Measurements from ENCODE around the gene FARP1. TPM values are rescaled to one million over a fixed set of nuclear protein-coding genes. Genes with fewer than 3 reads are reported as not detected.

The FARP1 gene
- total RNA-seq, 4 donors from 2014 or later, result 21.2 to 56.5 (median 35.1) TPM

DNA sequence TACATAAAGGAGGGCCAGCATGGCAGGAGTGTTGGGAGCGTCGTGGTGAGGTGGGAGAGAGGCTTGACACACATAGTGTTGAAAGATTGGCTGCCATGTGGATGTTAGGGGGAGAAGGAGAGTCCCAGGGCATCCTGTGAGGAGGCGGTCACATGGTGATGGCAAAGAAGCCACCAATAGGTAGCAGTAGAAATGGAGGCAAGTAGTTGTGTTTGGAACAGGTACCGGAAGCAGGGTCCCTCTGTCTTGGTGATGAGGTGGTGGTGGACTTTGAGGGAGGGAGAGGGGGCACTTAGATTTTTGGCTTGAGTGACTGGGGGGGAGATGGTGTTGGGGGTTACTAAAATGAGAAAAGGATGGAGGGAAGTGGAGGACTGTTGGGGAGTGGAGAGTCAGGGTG, 227.4 kb downstream of the FARP1 start:
- no peak overlapping the region for H3K4me3 ChIP-seq
- DNase-seq (ENCODE audit: extremely low spot score), result peak; percentile 53
- peaks cover 0 to 12% (median 2%) of the 10 kb centered on the region in 4 donors for H3K36me3 ChIP-seq
- no peak overlapping the region for H3K27ac ChIP-seq (replicated peaks in 1 of 4)
- TF ChIP-seq POLR2A (IDR thresholded peaks at IDR 0.05; ENCODE audit: low read depth) (no peak), EP300 (IDR thresholded peaks at IDR 0.05) (no peak), POLR2AphosphoS5 (IDR thresholded peaks at IDR 0.05) (no peak)
- TF ChIP-seq, protein P1, sequence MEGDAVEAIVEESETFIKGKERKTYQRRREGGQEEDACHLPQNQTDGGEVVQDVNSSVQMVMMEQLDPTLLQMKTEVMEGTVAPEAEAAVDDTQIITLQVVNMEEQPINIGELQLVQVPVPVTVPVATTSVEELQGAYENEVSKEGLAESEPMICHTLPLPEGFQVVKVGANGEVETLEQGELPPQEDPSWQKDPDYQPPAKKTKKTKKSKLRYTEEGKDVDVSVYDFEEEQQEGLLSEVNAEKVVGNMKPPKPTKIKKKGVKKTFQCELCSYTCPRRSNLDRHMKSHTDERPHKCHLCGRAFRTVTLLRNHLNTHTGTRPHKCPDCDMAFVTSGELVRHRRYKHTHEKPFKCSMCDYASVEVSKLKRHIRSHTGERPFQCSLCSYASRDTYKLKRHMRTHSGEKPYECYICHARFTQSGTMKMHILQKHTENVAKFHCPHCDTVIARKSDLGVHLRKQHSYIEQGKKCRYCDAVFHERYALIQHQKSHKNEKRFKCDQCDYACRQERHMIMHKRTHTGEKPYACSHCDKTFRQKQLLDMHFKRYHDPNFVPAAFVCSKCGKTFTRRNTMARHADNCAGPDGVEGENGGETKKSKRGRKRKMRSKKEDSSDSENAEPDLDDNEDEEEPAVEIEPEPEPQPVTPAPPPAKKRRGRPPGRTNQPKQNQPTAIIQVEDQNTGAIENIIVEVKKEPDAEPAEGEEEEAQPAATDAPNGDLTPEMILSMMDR (IDR thresholded peaks at IDR 0.05), result no peak
- H3K4me1 ChIP-seq, result peaks cover 5 to 15% (median 14%) of the 10 kb centered on the region in 4 donors
- 97% methylated on average over 4 of the region's 4 CpGs for WGBS
- no peaks in the 10 kb centered on the region for H3K27me3 ChIP-seq
- intact Hi-C loops (cut with DNase I), result loop anchor here (5.0 kb wide), 1 partner anchor 228 kb away; the partner anchor contains the start of gene FARP1
- peaks cover 0 to 8% (median 0%) of the 10 kb centered on the region in 4 donors for H3K9me3 ChIP-seq

DNA sequence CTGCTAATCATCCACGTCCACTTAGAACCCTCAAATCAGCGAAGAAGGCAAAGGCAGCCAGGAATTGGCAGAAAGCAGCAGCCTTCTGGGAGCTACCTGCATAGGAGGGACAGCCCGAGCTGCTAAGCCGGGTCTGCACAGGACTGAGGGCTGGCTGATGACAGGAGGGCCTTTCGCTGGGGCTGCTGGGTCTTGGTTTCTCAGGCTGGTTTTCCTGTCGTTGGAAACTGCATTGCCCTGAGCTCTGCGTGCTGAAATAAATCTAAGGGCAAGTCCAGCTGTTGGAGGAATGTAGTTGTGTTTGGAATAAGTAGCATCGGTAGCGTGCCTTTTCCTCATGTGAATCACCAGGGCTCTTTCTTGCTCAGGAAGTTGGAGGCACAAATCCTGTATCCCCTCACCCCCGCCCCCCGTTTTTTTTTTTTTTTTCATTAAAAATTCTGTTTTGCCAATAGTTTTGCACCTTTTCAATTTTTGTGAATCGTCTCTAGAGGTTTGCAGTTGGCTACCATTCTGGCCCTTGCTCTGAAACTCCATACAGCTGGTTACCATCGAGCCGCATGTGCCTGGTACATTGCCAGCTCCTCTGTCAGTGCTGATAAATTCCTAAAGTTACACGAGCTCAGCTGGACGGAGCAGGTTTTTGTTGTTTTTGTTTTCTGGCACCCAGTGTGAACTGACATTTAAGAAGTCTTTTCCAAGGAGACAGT, 228.1 kb downstream of the FARP1 start:
- Histone ChIP-seq H3K4me3 (no peak overlapping the region), H3K27ac (replicated peaks in 1 of 4) (peak overlapping the region in 1 of 4 donors; percentile 44), H3K9me3 (peaks cover 0 to 8% (median 0%) of the 10 kb centered on the region in 4 donors), H3K27me3 (no peaks in the 10 kb centered on the region), H3K36me3 (peaks cover 0 to 12% (median 2%) of the 10 kb centered on the region in 4 donors), H3K4me1 (peaks cover 5 to 15% (median 14%) of the 10 kb centered on the region in 4 donors)
- DNase-seq (ENCODE audit: extremely low spot score), result no peak
- WGBS, result 48% methylated on average over 14 of the region's 16 CpGs
- TF ChIP-seq, protein P1 (IDR thresholded peaks at IDR 0.05), result no peak
- TF ChIP-seq POLR2AphosphoS5 (IDR thresholded peaks at IDR 0.05) (no peak), POLR2A (IDR thresholded peaks at IDR 0.05; ENCODE audit: low read depth) (no peak), EP300 (IDR thresholded peaks at IDR 0.05) (no peak)
- intact Hi-C loops (cut with DNase I), result loop anchor here (5.0 kb wide), 1 partner anchor 229 kb away; the partner anchor contains the start of gene FARP1

DNA sequence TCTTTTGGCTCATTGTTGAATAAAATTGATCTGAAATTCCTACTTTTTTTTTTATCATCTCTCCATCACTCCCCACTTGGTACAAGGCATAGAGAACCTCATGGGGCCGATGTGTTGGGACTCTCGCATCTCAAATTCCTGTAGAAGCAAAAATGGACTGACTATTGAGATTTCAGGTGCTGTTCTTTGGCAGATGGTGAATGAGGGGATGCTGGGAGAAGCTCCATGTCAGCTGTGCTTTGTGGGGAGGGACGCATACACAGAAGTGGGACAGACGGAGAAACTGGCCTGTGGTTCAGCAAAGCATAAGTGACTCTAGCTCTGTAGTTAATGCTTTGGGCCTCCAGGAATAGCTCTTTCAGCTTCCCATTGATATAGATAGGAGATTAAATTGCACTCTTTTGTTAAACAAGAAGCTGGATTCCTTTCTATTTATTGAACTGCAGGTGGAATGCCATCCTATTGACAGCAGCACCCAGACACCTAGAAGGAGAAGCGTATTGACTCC, 228.7 kb downstream of the FARP1 start:
- Histone ChIP-seq H3K4me3 (no peak overlapping the region), H3K36me3 (peaks cover 0 to 12% (median 2%) of the 10 kb centered on the region in 4 donors), H3K27me3 (no peaks in the 10 kb centered on the region), H3K4me1 (peaks cover 5 to 15% (median 14%) of the 10 kb centered on the region in 4 donors), H3K27ac (replicated peaks in 1 of 4) (no peak overlapping the region), H3K9me3 (peaks cover 0 to 8% (median 0%) of the 10 kb centered on the region in 4 donors)
- 80% methylated on average over 5 of the region's 5 CpGs for WGBS
- peak; percentile 31 for DNase-seq (ENCODE audit: extremely low spot score)
- intact Hi-C loops (cut with DNase I), result loop anchor here (5.0 kb wide), 1 partner anchor 229 kb away; the partner anchor contains the start of gene FARP1
- TF ChIP-seq POLR2AphosphoS5 (IDR thresholded peaks at IDR 0.05) (no peak), POLR2A (IDR thresholded peaks at IDR 0.05; ENCODE audit: low read depth) (no peak), EP300 (IDR thresholded peaks at IDR 0.05) (no peak)
- TF ChIP-seq, protein P1 (IDR thresholded peaks at IDR 0.05), result no peak

DNA sequence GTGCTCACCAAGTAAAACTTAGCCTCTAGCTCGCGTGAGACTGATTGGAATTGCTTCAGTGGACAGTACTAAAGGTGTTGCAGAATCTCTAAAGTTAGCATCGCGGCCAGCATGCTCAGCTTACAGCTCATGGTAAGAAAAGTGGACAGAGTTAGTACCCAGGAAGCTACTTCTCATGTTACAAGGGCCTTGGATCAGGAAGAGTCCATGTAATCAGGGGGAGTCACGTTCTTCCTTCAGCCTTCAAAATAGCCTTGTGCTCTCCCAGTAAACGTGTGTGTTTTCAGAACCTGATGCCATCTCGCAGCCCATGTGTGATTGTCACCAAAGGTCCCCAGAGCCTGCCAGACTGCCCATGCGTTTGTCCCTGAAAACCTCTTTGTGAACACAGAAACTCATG, 230.0 kb downstream of the FARP1 start:
- Histone ChIP-seq H3K9me3 (peaks cover 0 to 8% (median 0%) of the 10 kb centered on the region in 4 donors), H3K4me1 (peaks cover 5 to 15% (median 14%) of the 10 kb centered on the region in 4 donors), H3K27me3 (no peaks in the 10 kb centered on the region), H3K27ac (replicated peaks in 1 of 4) (no peak overlapping the region), H3K4me3 (no peak overlapping the region), H3K36me3 (peaks cover 0 to 12% (median 2%) of the 10 kb centered on the region in 4 donors)
- 93% methylated on average over 8 of the region's 8 CpGs for WGBS
- no peak for DNase-seq (ENCODE audit: extremely low spot score)
- intact Hi-C loops (cut with DNase I), result loop anchor here (5.0 kb wide), 1 partner anchor 231 kb away; the partner anchor contains the start of gene FARP1
- TF ChIP-seq, protein P1 (IDR thresholded peaks at IDR 0.05), result no peak
- TF ChIP-seq EP300 (IDR thresholded peaks at IDR 0.05), result no peak
- no peak for TF ChIP-seq POLR2A (IDR thresholded peaks at IDR 0.05; ENCODE audit: low read depth)
- TF ChIP-seq POLR2AphosphoS5 (IDR thresholded peaks at IDR 0.05), result no peak

Data from esophagus muscularis mucosa (tissue), 4 donors.